ENCODE results near the gene LNPEP. TPM values are rescaled to one million over a fixed set of nuclear protein-coding genes. Genes with fewer than 3 reads are reported as not detected.

The LNPEP gene
- total and polyA plus RNA-seq, 10 of the 15 experiments (the other 5 are each of a cell fraction or from before 2014, with no cell fraction given), result 5.6 to 54.9 (median 25.0) TPM

- no peak for TF ChIP-seq REST (IDR thresholded peaks at IDR 0.05; ENCODE audit: low read depth, low read length)
- TF ChIP-seq BCLAF1 (IDR thresholded peaks at IDR 0.05), result no peak
- no peak for TF ChIP-seq POLR2A (IDR thresholded peaks at IDR 0.05; ENCODE audit: low read depth, low read length)
- peak; percentile 29; the same call in 1 of the 2 replicates for TF ChIP-seq CREM (IDR thresholded peaks at IDR 0.05; ENCODE audit: low read depth)
- no peak for TF ChIP-seq SUZ12 (IDR thresholded peaks at IDR 0.05; ENCODE audit: unreplicated experiment)
- no peak for TF ChIP-seq CTCF (IDR thresholded peaks at IDR 0.05 in 2 of 3, conservative IDR thresholded peaks at IDR 0.05 in 1 of 3; ENCODE audit: control insufficient read depth in 2 of 3, extremely low read depth in 1 of 3, insufficient read depth in 1 of 3, low read depth in 3 of 3, low read length in 3 of 3)
- no peak for TF ChIP-seq MYC (IDR thresholded peaks at IDR 0.05; ENCODE audit: insufficient read depth, insufficient read length, insufficient replicate concordance, low read length, severe bottlenecking)
- peak; percentile 66 for TF ChIP-seq IKZF1 (conservative IDR thresholded peaks at IDR 0.05)
- no peak for TF ChIP-seq SREBF1 (IDR thresholded peaks at IDR 0.05; ENCODE audit: low read length)
- TF ChIP-seq IRF5 (IDR thresholded peaks at IDR 0.05; ENCODE audit: borderline replicate concordance), result no peak
- no peak for TF ChIP-seq ZNF274 (IDR thresholded peaks at IDR 0.05; ENCODE audit: insufficient read depth, insufficient read length)
- TF ChIP-seq ZBTB40 (IDR thresholded peaks at IDR 0.05; ENCODE audit: borderline replicate concordance), result no peak
- no peak for TF ChIP-seq MYB (IDR thresholded peaks at IDR 0.05; ENCODE audit: borderline replicate concordance, low read depth, low read length)
- TF ChIP-seq NBN (IDR thresholded peaks at IDR 0.05), result no peak
- TF ChIP-seq NR2F1 (conservative IDR thresholded peaks at IDR 0.05), result peak; percentile 92
Measured at GRCh38 chr5:96957254-96958049, 21.6 kb downstream of the LNPEP start (continued).

Measured in GM12878 (cell line).